KBM-7 (cell line): Measurements from ENCODE around the gene C10orf143.

Experiments
- DNase-seq: peaks from one replicate; pipeline ENCODE4 v3.0.0-alpha.2; 2015
- in situ Hi-C: fragments of 300-500 bp; cut with MboI; formaldehyde crosslinking; loops from 2 replicates; pipeline ENCODE4 v1.14.3; 2020; ENCODE audit warnings: low sequenced_read_pairs, low pct_unique_long_range_greater_than_20kb, mixed read lengths

Gene C10orf143

DNA sequence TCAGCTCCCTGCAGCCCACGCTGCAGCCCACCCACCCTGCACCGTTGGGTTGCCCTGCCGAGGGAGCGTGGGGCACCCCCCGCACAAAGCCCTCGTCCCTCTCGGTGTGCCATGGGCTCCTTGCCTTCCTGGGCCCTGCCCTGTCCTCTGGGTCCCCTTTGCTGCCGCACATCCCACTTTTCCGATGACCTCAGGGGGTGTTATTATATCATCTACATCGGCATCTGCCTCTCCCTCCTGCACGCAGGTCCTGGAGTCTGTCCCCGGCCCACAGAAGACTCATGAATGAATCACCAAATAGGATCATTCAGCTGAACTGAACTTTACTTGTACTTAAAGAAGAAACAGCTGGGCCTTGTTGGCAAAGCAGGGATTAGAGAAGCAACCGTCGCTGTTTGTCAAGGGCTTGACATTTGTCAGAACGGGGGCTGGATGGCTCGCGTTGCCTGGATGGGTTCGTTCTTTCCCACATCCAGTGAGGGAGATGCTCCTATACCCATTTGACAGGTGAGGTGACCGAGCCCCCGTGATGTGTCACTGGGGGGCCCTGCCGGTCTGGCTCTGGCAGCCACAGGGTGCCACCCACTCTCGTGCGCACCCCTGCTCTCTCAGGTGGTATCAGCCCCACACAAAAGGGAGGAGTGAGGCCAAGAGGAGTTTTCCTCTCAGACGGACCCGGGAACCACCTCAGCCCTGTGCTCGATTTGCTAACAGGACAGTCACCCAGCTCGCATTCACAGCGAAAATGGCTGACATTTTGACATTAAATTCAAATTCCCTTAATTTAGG is 87.9 kb downstream of the C10orf143 start:
- in situ Hi-C loops = no loop called here
- no peak for DNase-seq

DNA sequence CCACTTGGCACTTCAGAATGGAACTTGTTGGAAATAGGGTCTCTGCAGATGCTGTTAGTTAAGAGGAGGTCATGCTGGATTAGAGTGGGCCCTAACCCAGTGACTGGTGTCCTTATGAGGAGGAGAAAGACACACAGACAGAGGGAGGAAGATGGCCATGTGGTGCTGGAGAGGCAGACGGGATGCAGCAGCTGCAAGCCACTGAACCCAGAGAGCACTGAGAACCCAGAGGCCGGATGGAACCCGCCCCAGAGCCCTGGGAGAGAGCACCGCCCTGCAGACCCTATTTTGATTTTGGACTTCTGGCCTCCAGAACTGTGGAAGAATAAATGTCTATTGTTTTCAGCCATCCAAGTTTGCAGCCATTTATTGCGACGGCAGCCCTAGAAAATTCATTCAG is 88.5 kb downstream of the C10orf143 start:
- DNase-seq = no peak
- in situ Hi-C loops = no loop called here

DNA sequence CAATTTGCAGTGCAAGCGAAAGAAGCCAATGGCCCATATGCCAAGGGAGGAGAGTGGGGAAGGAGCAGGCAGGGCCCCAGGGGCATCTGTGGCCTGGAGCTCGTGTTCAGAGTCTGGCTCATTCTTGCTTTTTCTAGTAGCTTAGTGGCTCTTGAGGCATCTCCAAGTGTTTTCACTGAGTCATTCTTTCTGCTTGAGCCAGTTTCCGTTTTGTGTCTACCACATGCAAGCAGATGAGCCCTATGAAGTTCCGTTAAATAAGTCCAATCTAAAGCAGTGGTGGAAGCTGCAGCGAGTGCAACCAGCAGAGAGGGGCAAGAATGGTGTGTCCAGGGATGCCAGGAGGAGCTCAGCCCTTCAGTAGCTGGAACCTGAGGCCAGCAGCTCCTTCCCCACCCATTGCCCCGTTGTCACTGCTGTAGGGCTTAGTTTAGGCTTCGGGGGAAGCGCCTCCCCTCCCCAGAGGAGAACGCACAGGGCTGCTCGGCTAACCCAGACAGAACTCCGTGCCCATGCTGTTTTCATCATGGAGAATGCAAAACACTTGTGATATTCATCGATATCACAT is 89.2 kb downstream of the C10orf143 start:
- in situ Hi-C loops = no loop called here
- peak; percentile 4 for DNase-seq

DNA sequence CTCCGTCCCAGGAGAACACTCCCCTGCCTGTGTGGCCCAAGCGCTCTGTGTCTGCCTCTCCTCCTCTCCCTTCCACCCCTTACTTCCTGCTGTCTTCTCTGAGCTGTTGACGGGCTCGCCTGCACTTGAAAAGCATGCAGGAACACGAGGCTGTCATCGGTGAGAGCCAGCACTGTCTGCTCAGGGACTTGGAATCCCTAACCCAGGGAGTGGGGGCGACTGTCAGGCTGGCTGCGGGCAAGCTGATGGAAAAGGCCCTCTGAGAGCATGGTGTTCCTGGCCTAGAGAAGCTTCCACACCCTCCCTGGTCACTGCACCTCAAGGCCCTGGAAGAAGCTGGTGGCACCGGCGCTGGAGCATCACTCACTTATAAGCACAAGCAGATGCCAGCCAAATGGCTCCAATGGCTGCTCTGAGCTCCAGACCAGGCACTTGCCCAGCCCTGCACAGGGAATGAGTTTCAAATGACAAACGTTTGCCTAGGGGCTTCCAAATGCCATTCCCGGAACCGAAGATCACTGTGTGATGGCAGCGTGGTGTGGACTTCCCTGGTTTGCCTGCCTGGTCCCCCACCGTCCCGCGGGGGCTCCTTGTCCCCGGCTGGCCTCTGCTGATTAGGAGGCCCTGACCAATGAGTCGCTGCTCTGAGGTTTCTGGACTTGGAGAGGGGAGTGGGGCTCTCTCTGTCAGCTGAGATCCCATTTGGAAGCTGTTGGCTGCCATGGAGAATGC is 89.8 kb downstream of the C10orf143 start:
- in situ Hi-C loops = no loop called here
- no peak for DNase-seq

DNA sequence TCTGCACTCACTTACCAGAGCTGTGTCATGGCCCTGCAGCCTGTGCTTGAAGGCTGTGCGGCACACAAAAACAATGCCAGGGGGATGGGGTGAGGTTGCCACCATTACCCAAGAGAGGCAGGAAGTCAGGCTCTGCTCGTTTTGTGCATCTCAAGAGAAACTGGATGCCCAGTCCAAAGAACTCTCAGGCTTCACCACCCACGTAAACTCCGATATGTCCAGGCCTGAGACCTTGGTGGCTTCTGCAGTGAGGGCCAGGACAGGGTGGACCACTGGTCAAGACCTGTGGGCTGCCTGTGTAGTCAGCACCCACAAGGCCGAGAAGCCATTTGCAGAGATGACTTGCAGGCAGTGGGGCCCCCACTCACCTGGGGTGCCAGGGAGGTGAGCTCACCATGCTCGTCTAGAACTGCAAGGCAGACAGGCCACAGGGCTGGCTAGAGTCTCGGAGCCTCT is 91.9 kb downstream of the C10orf143 start:
- DNase-seq = no peak
- in situ Hi-C loops = no loop called here

DNA sequence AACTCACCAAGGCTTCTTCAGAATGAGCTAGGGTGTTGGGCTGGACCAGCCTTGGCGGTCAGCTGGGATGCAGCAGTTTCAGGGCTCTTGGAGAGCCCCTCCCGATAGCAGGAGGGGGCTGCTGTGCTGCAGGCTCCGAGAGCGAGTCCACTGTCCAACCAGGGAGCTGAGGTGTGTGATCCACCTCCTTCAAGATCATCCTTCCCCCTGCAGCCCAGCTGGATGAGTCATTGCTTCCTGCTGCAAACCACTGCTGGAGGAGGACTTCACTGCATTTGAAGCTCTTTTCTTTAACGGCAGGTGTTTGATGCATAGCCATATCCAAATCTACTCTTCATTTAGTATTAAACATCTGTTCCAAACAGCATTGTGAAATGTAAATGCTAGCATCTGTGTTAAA is 92.4 kb downstream of the C10orf143 start:
- in situ Hi-C loops = no loop called here
- DNase-seq = peak; percentile 8

DNA sequence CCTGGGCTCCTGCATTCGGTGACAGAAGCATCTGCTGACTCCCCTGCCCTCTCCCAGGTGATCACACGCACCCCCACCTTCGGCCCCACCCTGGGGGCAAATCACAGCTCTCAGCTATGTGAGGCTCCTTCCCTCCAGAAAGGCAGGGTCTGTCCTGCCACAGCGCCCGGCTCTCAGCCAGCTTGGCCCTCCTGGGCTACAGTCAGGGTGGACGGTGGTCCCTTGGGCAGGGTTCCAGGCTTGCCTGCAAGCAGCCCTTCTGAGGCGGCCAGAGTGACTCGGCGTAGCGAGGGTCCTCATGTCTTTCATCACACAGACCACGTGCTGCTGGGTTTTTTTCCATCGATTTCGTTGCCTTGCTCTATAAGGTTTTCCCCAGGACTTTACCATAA is 93.0 kb downstream of the C10orf143 start:
- in situ Hi-C loops = no loop called here
- no peak for DNase-seq

DNA sequence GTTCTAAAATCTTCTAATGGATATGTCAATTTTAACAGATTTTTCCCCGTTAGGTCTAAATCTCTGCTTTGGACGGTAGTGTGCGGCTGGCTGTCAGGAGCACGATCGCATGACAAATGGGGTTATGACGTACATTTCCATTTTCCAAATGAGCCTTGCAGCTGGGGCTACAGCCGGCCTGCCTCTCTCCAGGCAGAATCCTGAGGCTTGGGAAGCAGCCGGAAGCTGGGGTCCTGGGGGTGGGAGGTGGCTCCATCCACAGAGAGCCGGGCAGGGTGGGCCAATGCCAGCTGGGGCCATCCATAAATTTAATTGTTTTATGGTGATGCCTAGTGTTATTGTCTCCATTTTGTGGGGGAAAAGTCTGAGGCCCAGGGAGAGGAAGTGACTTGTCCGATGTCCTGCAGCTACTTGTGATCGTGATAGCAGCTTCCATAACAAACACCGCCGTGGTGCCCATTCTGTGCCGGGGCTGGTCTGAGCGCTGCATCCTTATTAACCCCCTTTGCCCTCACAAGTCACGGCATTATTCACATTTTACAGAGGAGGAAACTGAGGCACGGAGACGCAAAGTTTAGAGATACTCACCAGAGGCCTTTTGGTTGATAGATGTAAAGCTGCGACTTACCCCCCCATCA is 93.5 kb downstream of the C10orf143 start:
- in situ Hi-C loops = no loop called here

DNA sequence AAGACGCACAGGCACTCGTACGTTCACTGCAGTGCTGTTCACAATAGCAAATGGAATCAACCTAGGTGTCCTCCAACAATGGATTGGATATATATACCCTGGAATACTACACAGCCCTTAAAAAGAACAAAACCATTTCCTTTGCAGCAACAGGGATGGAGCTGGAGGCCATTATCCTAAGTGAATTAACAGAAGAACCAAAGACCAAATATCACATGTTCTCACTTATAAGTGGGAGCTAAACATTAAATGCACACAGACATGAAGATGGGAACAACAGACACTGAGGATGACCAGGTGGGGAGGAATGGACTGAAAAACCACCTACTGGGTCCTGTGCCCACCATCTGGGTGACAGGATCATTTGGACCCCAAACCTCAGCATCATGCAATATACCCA is 94.5 kb downstream of the C10orf143 start:
- in situ Hi-C loops = no loop called here
- no peak for DNase-seq

More for the DNA sequence above, 93.5 kb downstream of the C10orf143 start:
- DNase-seq = no peak

DNA sequence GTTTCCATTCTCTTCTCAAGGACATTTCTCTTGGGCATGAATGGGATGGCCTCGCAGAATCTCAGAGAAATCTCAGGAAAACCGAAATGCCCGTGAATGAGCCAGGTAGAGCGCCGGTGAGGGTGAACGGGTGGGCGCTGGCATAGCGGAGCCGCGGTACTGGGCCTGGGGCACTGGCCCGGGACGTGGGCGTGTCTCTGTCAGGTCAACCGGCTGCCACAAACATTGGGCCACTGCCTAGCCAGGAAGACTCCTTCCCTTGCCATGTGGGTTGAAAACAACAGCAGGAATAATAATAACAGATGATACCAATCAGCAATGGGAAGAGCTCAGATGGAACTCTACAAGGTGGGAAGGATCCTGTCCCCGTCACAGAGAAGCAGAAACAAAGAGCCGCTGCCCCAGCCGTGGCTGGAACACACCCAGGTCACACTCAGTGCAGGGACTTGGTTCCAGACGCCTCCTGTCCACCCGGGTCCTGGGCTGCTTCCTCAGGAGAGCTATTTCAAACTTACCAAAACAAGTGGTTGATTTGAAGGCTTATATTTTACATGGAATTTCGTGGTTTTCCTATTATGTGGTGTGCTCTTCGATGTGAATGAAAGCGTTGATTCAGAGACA is 95.4 kb downstream of the C10orf143 start:
- in situ Hi-C loops = no loop called here
- no peak for DNase-seq

DNA sequence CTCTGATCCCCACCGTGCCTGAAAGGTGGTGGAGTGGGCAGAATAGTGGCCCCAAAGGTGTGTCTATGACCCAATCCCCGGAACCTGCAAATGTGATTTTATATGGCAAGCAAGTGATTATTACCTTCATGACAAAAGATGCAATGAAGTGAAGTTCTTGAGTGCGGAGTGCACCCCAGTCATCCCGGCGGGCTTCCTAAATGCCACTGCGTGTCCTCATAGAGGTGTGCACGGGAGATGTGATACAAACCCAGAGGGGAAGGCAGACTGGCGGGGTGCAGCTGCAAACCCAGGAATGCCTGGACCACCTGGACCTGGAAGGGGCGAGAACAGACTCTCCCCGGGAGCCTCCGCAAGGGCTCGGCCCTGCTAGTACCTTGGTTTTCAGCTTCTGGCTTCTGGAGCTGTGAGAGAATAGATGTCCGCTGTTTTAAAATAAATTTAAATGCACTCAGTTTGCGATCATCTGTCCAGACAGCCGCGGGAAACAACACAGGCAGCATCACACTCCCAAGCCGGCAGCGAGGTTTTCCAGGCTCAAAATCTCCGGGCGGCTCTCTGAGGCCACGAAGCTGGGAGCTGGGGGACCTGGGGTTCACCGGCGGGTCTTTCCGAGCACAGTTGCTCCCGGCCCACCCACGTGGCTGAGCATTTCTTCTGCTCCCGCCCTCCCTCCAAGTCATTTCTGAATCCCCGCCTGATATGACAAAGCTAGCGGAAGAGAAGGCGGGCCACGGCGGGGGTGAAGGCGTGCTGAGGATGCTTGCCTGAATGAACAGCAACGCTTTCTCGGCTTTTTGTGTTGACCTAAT is 96.2 kb downstream of the C10orf143 start:
- in situ Hi-C loops = no loop called here
- DNase-seq = no peak
